NCI-H345 (cell line): ENCODE measurements around the gene CDK2AP2.
"Not testable (repeated sequence)": the region's sequence is repeated elsewhere in the genome, so short reads cannot be mapped to it uniquely, and the experiment has no call there.

ENCODE experiments used
- DNase-seq: peaks from one replicate; lab custom pipeline; 2025; lab: John Stamatoyannopoulos, UW

CDK2AP2 gene

GRCh38 chr11:67523556-67524479 is 15.9 kb upstream of the CDK2AP2 start:
- DNase-seq: no peak

DNA sequence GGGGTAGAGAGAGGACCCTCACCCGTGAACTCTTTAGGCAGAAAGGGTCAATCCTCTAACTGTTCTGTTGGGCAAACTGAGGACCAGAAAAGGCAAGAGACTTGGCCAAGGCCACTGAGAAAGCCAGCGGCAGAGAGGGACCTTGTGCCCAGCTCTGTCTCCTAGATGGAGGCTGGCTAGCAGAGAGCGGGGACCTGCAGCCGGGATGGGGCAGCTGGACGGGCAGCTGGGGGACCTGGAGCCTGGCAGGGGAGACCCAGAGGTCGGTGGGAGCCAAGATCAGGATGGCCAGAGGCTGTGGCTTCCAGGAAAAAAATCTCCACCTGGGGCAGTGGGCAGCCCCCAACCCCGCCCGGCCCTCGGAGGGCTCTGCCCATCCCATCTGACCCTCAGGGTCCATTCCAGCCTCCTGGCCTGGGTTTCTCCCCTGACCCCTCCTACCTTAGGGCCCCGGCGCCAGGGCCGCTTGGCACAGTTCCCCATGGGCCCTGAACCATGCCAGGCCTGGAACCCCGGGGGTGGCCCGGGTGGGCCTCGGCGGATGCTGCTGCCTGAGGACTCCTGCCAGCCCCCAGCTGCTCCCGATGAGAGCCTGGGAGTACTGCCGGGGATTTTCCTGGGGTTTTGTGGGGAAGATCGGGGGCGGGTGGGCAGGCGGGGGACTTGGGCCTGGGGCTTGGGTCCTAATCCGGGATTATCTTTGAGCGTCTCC is 15.0 kb upstream of the CDK2AP2 start, which contains the start of gene CABP2:
CABP2 (minus strand) TSS at position 603 of the 712 bp plus-strand sequence; CDS start at position 483, 120 bp downstream.
- no peak for DNase-seq

DNA sequence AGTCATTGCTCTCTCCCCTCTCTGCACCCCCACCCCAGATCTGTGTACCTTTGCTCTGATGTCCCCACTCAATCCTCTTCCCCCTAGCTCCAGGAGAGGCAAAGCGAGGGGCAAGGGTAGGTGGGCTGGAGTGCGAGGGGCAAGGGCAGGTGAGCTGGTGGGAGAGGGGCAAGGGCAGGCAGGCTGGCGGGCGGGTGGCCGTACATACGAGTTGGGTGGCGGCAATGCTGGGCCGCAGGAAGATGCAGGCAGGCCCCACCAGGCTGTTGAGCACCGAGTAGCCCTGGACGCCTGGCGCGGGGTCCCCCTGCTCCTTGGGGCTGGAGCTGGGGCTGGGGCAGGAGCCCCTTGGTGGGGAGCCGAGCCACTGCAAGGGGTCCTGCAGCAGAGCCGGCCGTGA is 14.4 kb upstream of the CDK2AP2 start:
- no peak for DNase-seq

- DNase-seq: no peak
Measured at GRCh38 chr11:67521924-67522323, 14.0 kb upstream of the CDK2AP2 start.

GRCh38 chr11:67520856-67521824 is 13.2 kb upstream of the CDK2AP2 start:
- no peak for DNase-seq

DNA sequence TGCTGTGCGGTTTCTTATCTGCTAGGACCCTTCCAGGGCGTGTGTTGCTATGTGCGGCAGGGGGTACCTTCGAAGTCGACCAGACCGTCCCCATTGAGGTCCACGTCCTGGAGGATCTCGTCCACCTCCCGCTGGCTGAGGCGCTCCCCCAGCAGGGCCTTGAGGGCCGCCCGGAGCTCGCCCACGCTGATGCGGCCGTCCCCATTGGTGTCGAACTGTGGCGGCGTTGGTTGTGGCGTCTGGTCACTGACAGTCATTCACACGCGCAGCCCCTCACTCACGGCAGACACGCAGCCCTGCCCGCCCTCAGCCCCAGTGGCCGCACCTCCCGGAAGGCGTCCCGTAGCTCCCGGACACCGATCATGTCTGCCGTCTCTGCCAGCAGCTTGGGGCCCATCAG is 11.8 kb upstream of the CDK2AP2 start:
- DNase-seq: no peak

- DNase-seq: no peak
Measured at GRCh38 chr11:67517784-67518552, 10.0 kb upstream of the CDK2AP2 start.

- no peak for DNase-seq
Measured at GRCh38 chr11:67516806-67517205, 8.8 kb upstream of the CDK2AP2 start.

- no peak for DNase-seq
Measured at GRCh38 chr11:67514116-67514515, 6.2 kb upstream of the CDK2AP2 start.

DNA sequence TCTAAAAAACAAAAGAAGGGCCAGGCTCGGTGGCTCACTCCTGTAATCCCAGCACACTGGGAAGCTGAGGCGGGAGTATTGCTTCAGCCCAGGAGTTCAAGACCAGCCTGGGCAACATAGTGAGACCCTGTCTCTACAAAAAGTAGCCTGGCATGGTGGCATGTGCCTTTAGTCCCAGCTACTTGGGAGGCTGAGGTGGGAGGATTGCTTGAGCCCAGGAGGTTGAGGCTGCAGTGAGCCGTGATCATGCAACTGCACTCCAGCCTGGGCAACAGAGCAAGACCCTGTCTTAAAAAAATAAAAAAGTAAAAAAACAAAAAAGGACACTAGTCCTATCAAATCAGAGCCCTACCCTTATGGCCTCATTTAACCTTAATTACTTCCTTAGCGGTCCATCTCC is 3.6 kb upstream of the CDK2AP2 start:
- not testable (repeated sequence) for DNase-seq

- no peak for DNase-seq
Measured at GRCh38 chr11:67510023-67510345, 2.0 kb upstream of the CDK2AP2 start.

- DNase-seq: peak; percentile 98
Measured at GRCh38 chr11:67508486-67509121, 642 bp upstream of the CDK2AP2 start.

DNA sequence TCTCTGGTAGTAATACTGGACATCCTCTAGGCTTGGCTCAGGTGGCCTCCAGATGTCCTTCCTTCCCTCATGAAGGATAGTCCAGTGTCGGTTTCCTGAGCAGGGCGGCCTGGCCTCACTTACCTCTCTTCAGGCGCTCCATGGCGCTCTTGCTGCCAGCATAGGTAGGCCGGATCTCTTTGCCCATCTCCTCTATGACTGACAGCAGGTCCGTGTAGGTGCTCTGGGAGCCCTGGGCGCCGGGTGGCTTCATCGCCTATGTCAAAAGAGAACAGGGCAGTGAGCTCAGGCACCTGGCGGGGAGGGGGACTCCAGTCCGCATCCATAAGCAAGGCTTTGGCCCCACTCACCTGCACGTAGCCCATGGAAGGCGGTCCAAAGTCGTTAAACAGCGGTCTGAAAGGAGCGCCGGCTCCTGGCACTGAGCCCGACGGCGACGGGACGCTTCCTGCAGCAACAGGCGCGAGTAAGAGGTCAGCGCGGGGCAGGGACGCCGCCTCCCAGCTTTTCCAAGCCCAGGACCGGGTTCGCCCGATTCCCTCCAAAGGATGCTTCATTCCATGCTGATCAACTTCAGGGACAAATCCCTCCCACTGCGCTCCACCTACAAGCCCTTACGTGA is 609 bp downstream of the CDK2AP2 start:
- DNase-seq: no peak

- no peak for DNase-seq
Measured at GRCh38 chr11:67506426-67507051, 1.4 kb downstream of the CDK2AP2 start.

- DNase-seq: peak; percentile 89
Measured at GRCh38 chr11:67505605-67506396, 2.2 kb downstream of the CDK2AP2 start.

- peak; percentile 78 for DNase-seq
Measured at GRCh38 chr11:67504950-67505581, 2.9 kb downstream of the CDK2AP2 start, which contains the start of gene PITPNM1. PITPNM1 (minus strand) TSS chr11:67505363; CDS start chr11:67504180, 1,183 bp downstream.

DNA sequence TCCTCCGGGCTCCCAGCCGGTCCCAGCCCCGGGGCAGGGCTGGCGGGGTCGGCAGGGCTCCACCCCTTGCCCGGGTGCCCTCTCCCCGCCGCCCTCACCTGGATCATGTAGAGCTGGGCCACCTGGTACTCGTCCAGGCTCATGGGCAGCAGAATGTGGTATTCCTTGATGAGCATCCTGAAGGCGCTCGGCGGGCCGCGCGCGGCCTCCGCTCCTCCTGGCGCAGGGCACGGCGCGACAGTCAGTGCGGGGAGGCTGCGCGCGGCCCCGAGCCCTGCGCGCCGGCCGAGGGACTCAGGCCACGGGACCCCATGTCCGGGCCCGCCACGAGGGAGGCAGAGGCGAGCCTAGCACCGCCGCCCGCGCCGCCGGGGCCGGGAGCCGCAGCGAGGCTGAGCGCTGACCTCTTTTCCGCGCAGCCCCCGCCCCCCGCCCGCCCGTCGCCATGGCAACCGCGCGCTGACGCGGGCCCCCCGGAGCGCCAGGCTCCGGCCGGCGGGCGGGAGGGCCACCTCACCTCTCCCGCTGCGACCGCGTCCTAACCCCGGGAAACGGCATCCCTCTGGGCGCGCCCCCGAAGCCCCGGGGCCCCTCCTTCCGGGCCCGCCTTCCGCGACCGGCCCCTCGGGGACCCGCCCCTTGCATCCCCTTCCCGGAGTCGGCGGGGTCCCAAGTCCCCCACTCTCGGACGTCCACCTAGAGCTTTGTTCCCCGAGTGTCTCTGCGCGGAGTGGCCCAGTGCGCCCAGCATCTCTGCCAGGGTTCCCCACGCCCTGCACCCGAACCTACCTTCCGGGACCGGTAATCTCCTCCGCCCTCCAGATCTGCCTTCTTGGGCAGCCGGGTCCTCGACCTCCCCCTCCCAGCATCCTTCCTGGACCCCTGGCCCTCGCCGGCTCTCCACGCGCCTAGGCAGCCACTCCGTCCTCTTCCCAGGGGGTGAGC is 3.7 kb downstream of the CDK2AP2 start:
- peak; percentile 55 for DNase-seq
